OCI-LY1 (cell line): ENCODE results near the gene SMYD4.

ENCODE experiments used
- H2AFZ ChIP-seq: fragments of 200-600 bp; sonication (generic), shearing (Covaris generic); 2 replicates; pipeline ENCODE4 v1.6.0; 2014; ENCODE audit warnings: antibody characterized with exemption, mild to moderate bottlenecking, low read length
- H3F3A ChIP-seq: fragments of 200-600 bp; sonication (generic), shearing (Covaris generic); 2 replicates; pipeline ENCODE4 v1.6.0; 2014; ENCODE audit warnings: mild to moderate bottlenecking, antibody characterized with exemption, low read length, moderate library complexity; ENCODE audit not compliant: insufficient read depth
- H3K27ac ChIP-seq: fragments of 200-600 bp; sonication (generic); 2 replicates; pipeline ENCODE4 v1.5.1; 2014; ENCODE audit warnings: low read length, mixed run types, mild to moderate bottlenecking, low read depth; ENCODE audit not compliant: poor library complexity, severe bottlenecking
- H3K27me3 ChIP-seq: fragments of 200-600 bp; sonication (generic); 2 replicates; pipeline ENCODE4 v1.6.0; 2014; ENCODE audit warnings: antibody characterized with exemption, mild to moderate bottlenecking, low read length, moderate library complexity; ENCODE audit not compliant: insufficient read depth
- H3K36me3 ChIP-seq: fragments of 200-600 bp; sonication (generic); 2 replicates; pipeline ENCODE4 v1.6.1; 2014; ENCODE audit warnings: mild to moderate bottlenecking, antibody characterized with exemption, low read length, moderate library complexity, mixed read lengths; ENCODE audit not compliant: insufficient read depth
- H3K4me1 ChIP-seq: fragments of 200-600 bp; sonication (generic); 2 replicates; pipeline ENCODE4 v1.5.1; 2014; ENCODE audit warnings: mild to moderate bottlenecking, low read length, moderate library complexity; ENCODE audit not compliant: insufficient read depth, severe bottlenecking
- H3K4me2 ChIP-seq: fragments of 200-600 bp; sonication (generic), shearing (Covaris generic); 2 replicates; pipeline ENCODE4 v1.6.1; 2014; ENCODE audit warnings: low read length
- H3K4me3 ChIP-seq: fragments of 200-600 bp; sonication (generic); 2 replicates; pipeline ENCODE4 v1.5.1; 2014; ENCODE audit warnings: low read length, low read depth, mild to moderate bottlenecking, mixed read lengths; ENCODE audit not compliant: poor library complexity, severe bottlenecking
- H3K79me2 ChIP-seq: fragments of 200-600 bp; shearing (Covaris generic); 2 replicates; pipeline ENCODE4 v1.6.1; 2016; ENCODE audit warnings: mixed run types, low read length, mixed read lengths; ENCODE audit not compliant: insufficient read depth
- H3K9ac ChIP-seq: fragments of 200-600 bp; sonication (generic), shearing (Covaris generic); 2 replicates; pipeline ENCODE4 v1.6.1; 2014; ENCODE audit warnings: mild to moderate bottlenecking, low read length, mixed read lengths
- H3K9me2 ChIP-seq: fragments of 200-600 bp; sonication (generic), shearing (Covaris generic); 2 replicates; pipeline ENCODE4 v1.6.1; 2014; ENCODE audit warnings: low read depth, mild to moderate bottlenecking, low read length, mixed read lengths
- H3K9me3 ChIP-seq: fragments of 200-600 bp; shearing (Covaris generic); 2 replicates; pipeline ENCODE4 v1.6.1; 2014; ENCODE audit warnings: low read length, mixed read lengths
- H4K20me1 ChIP-seq: fragments of 200-600 bp; sonication (generic), shearing (Covaris generic); 2 replicates; pipeline ENCODE4 v1.6.0; 2016; ENCODE audit warnings: mild to moderate bottlenecking, low read length; ENCODE audit not compliant: insufficient read depth
- EZH2 ChIP-seq: fragments of 200-600 bp; sonication (generic), shearing (Covaris generic); IDR thresholded peaks from 2 replicates; pipeline ENCODE4 v1.8.0; 2017; ENCODE audit warnings: borderline replicate concordance, mixed run types, mild to moderate bottlenecking, antibody characterized with exemption, low read length, moderate library complexity, mixed read lengths
- TF ChIP-seq, protein P1 (sequence below): fragments of 200-600 bp; sonication (generic), shearing (Covaris generic); IDR thresholded peaks from 2 replicates; pipeline ENCODE4 v1.5.1; 2017; ENCODE audit warnings: mild to moderate bottlenecking, antibody characterized with exemption, low read length, moderate library complexity, mixed read lengths

The SMYD4 gene

GRCh38 chr17:1735418-1735817 is 94.3 kb downstream of the SMYD4 start:
- no peak overlapping the region for H3K27ac ChIP-seq
- no peaks in the 10 kb centered on the region for H3K9me2 ChIP-seq
- no peak overlapping the region for H3K4me3 ChIP-seq
- no peaks in the 10 kb centered on the region for H3F3A ChIP-seq
- TF ChIP-seq, protein P1, sequence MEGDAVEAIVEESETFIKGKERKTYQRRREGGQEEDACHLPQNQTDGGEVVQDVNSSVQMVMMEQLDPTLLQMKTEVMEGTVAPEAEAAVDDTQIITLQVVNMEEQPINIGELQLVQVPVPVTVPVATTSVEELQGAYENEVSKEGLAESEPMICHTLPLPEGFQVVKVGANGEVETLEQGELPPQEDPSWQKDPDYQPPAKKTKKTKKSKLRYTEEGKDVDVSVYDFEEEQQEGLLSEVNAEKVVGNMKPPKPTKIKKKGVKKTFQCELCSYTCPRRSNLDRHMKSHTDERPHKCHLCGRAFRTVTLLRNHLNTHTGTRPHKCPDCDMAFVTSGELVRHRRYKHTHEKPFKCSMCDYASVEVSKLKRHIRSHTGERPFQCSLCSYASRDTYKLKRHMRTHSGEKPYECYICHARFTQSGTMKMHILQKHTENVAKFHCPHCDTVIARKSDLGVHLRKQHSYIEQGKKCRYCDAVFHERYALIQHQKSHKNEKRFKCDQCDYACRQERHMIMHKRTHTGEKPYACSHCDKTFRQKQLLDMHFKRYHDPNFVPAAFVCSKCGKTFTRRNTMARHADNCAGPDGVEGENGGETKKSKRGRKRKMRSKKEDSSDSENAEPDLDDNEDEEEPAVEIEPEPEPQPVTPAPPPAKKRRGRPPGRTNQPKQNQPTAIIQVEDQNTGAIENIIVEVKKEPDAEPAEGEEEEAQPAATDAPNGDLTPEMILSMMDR: no peak
- TF ChIP-seq EZH2: no peak
- H3K79me2 ChIP-seq: no peaks in the 10 kb centered on the region
- H2AFZ ChIP-seq: no peak overlapping the region
- no peaks in the 10 kb centered on the region for H4K20me1 ChIP-seq
- H3K4me2 ChIP-seq: no peak overlapping the region
- peaks cover 20% of the 10 kb centered on the region; the same call in 1 of the 2 replicates for H3K36me3 ChIP-seq
- no peaks in the 10 kb centered on the region for H3K9me3 ChIP-seq
- H3K9ac ChIP-seq: no peak overlapping the region
- no peaks in the 10 kb centered on the region for H3K27me3 ChIP-seq
- peaks cover 50% of the 10 kb centered on the region for H3K4me1 ChIP-seq

DNA sequence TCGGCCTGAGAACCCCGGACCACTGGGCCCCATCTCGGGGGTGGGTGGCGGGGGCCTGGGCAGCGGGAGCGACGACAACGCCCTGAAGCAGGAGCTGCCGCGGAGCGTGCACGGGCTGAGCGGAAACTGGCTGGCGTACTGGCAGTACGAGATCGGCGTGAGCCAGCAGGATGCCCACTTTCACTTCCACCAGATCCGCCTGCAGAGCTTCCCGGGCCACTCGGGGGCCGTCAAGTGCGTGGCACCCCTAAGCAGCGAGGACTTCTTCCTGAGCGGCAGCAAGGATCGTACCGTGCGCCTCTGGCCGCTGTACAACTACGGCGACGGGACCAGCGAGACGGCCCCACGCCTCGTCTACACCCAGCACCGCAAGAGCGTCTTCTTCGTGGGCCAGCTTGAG is 95.9 kb downstream of the SMYD4 start:
- no peaks in the 10 kb centered on the region for H3F3A ChIP-seq
- H3K36me3 ChIP-seq: peaks cover 20% of the 10 kb centered on the region; the same call in 1 of the 2 replicates
- H3K79me2 ChIP-seq: no peaks in the 10 kb centered on the region
- H4K20me1 ChIP-seq: no peaks in the 10 kb centered on the region
- no peak overlapping the region for H2AFZ ChIP-seq
- no peaks in the 10 kb centered on the region for H3K9me2 ChIP-seq
- H3K27ac ChIP-seq: peak overlapping the region; percentile 83
- H3K4me1 ChIP-seq: peaks cover 66% of the 10 kb centered on the region
- H3K27me3 ChIP-seq: no peaks in the 10 kb centered on the region
- no peaks in the 10 kb centered on the region for H3K9me3 ChIP-seq
- H3K4me3 ChIP-seq: peak overlapping the region; percentile 18
- peak overlapping the region; percentile 24; the same call in 1 of the 2 replicates for H3K9ac ChIP-seq
- peak overlapping the region; percentile 37; the same call in 1 of the 2 replicates for H3K4me2 ChIP-seq
- no peak for TF ChIP-seq EZH2
- TF ChIP-seq, protein P1: no peak

DNA sequence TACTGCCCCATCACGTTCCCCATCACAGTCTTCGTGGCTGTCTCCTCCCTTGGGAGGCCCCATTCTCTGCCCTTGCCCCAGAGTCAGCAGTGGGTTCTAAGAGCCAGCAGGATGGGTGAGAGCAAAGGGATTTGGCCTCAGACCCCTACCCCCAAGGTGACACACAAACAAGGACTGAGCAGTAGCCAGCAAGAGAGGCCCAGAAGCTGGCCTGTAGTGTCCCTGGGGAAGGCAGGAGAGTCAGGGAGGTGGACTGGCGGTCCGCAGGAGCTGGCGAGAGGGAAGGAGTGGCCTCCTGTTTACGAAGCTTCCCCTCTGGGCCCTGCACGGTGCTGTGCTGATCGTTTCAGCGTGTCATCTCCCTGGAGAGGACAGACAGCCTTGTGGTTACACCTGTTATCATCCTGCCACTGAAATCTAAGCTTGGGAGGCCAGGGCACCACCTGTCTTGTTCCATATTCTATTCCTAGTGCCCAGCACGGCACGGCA is 96.8 kb downstream of the SMYD4 start:
- no peaks in the 10 kb centered on the region for H3K9me2 ChIP-seq
- TF ChIP-seq EZH2: no peak
- TF ChIP-seq, protein P1: no peak
- H3K9ac ChIP-seq: peak overlapping the region; percentile 38; the same call in 1 of the 2 replicates
- H3K4me3 ChIP-seq: peak overlapping the region; percentile 18
- H3K4me1 ChIP-seq: peaks cover 75% of the 10 kb centered on the region
- H3F3A ChIP-seq: no peaks in the 10 kb centered on the region
- H4K20me1 ChIP-seq: no peaks in the 10 kb centered on the region
- H3K79me2 ChIP-seq: no peaks in the 10 kb centered on the region
- H3K9me3 ChIP-seq: no peaks in the 10 kb centered on the region
- H3K27ac ChIP-seq: peak overlapping the region; percentile 83
- H3K4me2 ChIP-seq: peak overlapping the region; percentile 37; the same call in 1 of the 2 replicates
- peaks cover 19% of the 10 kb centered on the region; the same call in 1 of the 2 replicates for H3K36me3 ChIP-seq
- H3K27me3 ChIP-seq: no peaks in the 10 kb centered on the region
- no peak overlapping the region for H2AFZ ChIP-seq
